Renal pelvis (tissue), 4 donors: ENCODE results near the gene PRELID1. TPM values are rescaled to one million over a fixed set of nuclear protein-coding genes. Genes with fewer than 3 reads are reported as not detected.
"Not testable (repeated sequence)": the region's sequence is repeated elsewhere in the genome, so short reads cannot be mapped to it uniquely, and the experiment has no call there.

Experiments
- DNase-seq: peaks from one replicate; pipeline ENCODE4 v3.0.0-alpha.2; 2013
- polyA plus RNA-seq, 3 donors: library from polyadenylated mRNA; unstranded; fragments of 120-200 nt; gene quantifications; one replicate each; pipeline ENCODE4 v1.2.1, GENCODE V29; 2013; ENCODE audit not compliant: insufficient read length in 3 of 3

The PRELID1 gene
- polyA plus RNA-seq, 3 donors, result 109 to 151 (median 127) TPM

GRCh38 chr5:177293819-177294581 is 9.6 kb upstream of the PRELID1 start:
- no peak for DNase-seq

- DNase-seq, result no peak
Measured at GRCh38 chr5:177294632-177295031, 9.0 kb upstream of the PRELID1 start.

GRCh38 chr5:177295924-177296323 is 7.7 kb upstream of the PRELID1 start:
- no peak for DNase-seq

GRCh38 chr5:177296581-177296980 is 7.0 kb upstream of the PRELID1 start:
- no peak for DNase-seq

- DNase-seq, result no peak
Measured at GRCh38 chr5:177297922-177298321, 5.7 kb upstream of the PRELID1 start.

GRCh38 chr5:177299697-177300096 is 3.9 kb upstream of the PRELID1 start:
- DNase-seq, result no peak

GRCh38 chr5:177300236-177300880 is 3.2 kb upstream of the PRELID1 start:
- DNase-seq, result no peak

GRCh38 chr5:177300951-177301350 is 2.6 kb upstream of the PRELID1 start:
- DNase-seq, result no peak

GRCh38 chr5:177301503-177302165 is 2.0 kb upstream of the PRELID1 start:
- no peak for DNase-seq

GRCh38 chr5:177302354-177303110 is 1.1 kb upstream of the PRELID1 start:
- DNase-seq, result no peak

- DNase-seq, result no peak
Measured at GRCh38 chr5:177303925-177304391, 359 bp downstream of the PRELID1 start.

- no peak for DNase-seq
Measured at GRCh38 chr5:177304392-177305119, 957 bp downstream of the PRELID1 start.

GRCh38 chr5:177306103-177306640 is 2.6 kb downstream of the PRELID1 start:
- DNase-seq, result not testable (repeated sequence)

GRCh38 chr5:177306674-177307543 is 3.3 kb downstream of the PRELID1 start:
- no peak for DNase-seq

- DNase-seq, result no peak
Measured at GRCh38 chr5:177307544-177308363, 4.2 kb downstream of the PRELID1 start.

- no peak for DNase-seq
Measured at GRCh38 chr5:177308740-177309139, 5.1 kb downstream of the PRELID1 start.

- no peak for DNase-seq
Measured at GRCh38 chr5:177309351-177310191, 6.0 kb downstream of the PRELID1 start.

- DNase-seq, result no peak
Measured at GRCh38 chr5:177310332-177310731, 6.7 kb downstream of the PRELID1 start.
